Mucosa of rectum (tissue), 2 donors: ENCODE results near the gene CFHR2.

Source experiments
- H3K27ac ChIP-seq, 2 donors: one replicate each; pipeline ENCODE4 v1.7.0; 2013; ENCODE audit warnings: inconsistent platforms in 2 of 2, low read depth in 2 of 2, low read length in 2 of 2
- H3K27me3 ChIP-seq, 2 donors: one replicate each; pipeline ENCODE4 v1.7.0; 2013; ENCODE audit warnings: low read length in 2 of 2; ENCODE audit not compliant: control insufficient read depth in 2 of 2, insufficient read depth in 2 of 2
- H3K36me3 ChIP-seq, 2 donors: one replicate each; pipeline ENCODE4 v1.7.0; 2013; ENCODE audit warnings: low read length in 2 of 2; ENCODE audit not compliant: control insufficient read depth in 2 of 2, insufficient read depth in 2 of 2
- H3K4me1 ChIP-seq, 2 donors: one replicate each; pipeline ENCODE4 v1.7.0; 2013; ENCODE audit warnings: low read length in 2 of 2, mild to moderate bottlenecking in 1 of 2; ENCODE audit not compliant: control insufficient read depth in 2 of 2, insufficient read depth in 2 of 2
- H3K4me3 ChIP-seq, 2 donors: one replicate each; pipeline ENCODE4 v1.7.0; 2013; ENCODE audit warnings: low read length in 2 of 2
- H3K9ac ChIP-seq, 2 donors: one replicate each; pipeline ENCODE4 v1.7.0; 2013; ENCODE audit warnings: low read length in 2 of 2, low read depth in 1 of 2, mild to moderate bottlenecking in 1 of 2
- H3K9me3 ChIP-seq, 2 donors: one replicate each; pipeline ENCODE4 v1.7.0; 2013; ENCODE audit warnings: low read length in 2 of 2; ENCODE audit not compliant: control insufficient read depth in 2 of 2
- donor health status: healthy.
- donor health status: Normal muscosa, but diverticular disease.

Gene CFHR2

DNA sequence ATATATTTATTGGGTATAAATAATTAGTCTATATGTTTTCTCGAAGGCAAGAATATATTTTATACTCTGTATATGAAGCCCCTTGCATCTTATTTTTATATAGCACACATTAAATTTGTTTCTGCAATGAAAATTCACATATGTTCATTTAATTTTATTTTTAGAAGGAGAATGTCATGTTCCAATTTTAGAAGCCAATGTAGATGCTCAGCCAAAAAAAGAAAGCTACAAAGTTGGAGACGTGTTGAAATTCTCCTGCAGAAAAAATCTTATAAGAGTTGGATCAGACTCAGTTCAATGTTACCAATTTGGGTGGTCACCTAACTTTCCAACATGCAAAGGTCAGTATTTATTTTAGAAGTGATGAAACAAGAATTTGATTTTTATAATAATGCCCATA lies 50.4 kb downstream of the CFHR2 start:
- Histone ChIP-seq H3K9me3 (no peaks in the 10 kb centered on the region), H3K27me3 (no peaks in the 10 kb centered on the region), H3K4me1 (no peaks in the 10 kb centered on the region), H3K36me3 (no peaks in the 10 kb centered on the region), H3K4me3 (no peak overlapping the region), H3K27ac (no peak overlapping the region), H3K9ac (no peak overlapping the region)

DNA sequence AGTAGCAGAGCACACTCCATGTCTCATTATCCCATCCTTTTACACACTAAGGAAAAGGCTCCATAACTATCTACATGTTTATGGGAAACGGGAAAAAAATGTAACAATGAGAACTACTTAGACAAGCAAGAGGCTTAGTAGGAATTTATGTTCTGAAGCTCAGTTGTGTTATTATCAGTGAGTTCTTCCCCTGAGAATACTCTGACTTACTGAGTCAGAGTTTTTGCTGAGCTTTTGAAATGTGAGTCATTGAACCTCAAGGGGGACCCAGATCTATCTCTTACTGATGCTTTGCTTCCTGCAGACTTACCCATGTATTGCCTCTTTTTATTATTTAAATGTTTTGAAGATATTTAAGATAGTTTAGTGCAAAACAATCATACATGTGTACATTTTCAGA lies 53.9 kb downstream of the CFHR2 start:
- Histone ChIP-seq H3K27ac (no peak overlapping the region), H3K36me3 (no peaks in the 10 kb centered on the region), H3K9ac (no peak overlapping the region), H3K27me3 (no peaks in the 10 kb centered on the region), H3K4me3 (no peak overlapping the region), H3K9me3 (no peaks in the 10 kb centered on the region), H3K4me1 (no peaks in the 10 kb centered on the region)

DNA sequence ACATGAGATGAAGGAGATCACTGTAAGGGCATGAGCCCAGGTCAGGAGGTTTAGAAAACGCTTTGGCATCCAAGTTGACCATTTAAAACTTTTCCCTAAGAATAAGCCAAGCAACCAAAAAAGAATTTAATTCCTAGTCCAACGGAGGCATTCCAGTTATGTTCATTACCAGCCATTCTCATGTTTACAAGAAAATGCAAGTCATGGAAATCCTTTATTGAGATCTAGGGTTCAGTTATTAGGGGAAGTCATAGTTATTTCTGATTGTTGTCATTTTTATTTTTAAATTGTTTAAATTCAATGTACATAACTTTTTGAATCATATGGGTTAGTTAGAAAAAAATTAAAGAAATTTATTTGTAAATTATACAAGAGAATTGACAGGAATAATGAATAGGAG lies 58.3 kb downstream of the CFHR2 start:
- H3K27ac ChIP-seq: no peak overlapping the region
- no peaks in the 10 kb centered on the region for H3K27me3 ChIP-seq
- no peak overlapping the region for H3K4me3 ChIP-seq
- no peaks in the 10 kb centered on the region for H3K4me1 ChIP-seq
- no peaks in the 10 kb centered on the region for H3K36me3 ChIP-seq
- no peaks in the 10 kb centered on the region for H3K9me3 ChIP-seq
- H3K9ac ChIP-seq: no peak overlapping the region

DNA sequence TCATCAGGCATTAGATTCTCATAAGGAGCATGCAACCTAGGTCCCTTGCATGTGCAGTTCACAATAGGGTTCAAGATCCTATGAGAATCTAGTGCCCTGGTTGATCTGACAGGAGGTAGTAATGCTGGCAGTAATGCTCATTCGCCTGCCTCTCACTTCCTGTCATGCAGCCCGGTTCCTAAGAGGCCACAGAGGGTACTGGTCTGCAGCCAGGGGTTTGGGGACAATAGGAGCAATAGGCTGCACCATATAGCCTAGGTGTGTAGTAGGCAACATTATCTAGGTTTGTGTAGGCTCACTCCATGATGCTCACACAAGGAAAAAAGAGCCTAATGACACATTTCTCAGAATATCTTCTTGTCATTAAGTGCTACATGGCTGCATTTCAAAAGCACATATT lies 59.6 kb downstream of the CFHR2 start:
- no peaks in the 10 kb centered on the region for H3K27me3 ChIP-seq
- no peak overlapping the region for H3K4me3 ChIP-seq
- no peaks in the 10 kb centered on the region for H3K4me1 ChIP-seq
- no peak overlapping the region for H3K27ac ChIP-seq
- H3K36me3 ChIP-seq: no peaks in the 10 kb centered on the region
- no peak overlapping the region for H3K9ac ChIP-seq
- H3K9me3 ChIP-seq: no peaks in the 10 kb centered on the region

DNA sequence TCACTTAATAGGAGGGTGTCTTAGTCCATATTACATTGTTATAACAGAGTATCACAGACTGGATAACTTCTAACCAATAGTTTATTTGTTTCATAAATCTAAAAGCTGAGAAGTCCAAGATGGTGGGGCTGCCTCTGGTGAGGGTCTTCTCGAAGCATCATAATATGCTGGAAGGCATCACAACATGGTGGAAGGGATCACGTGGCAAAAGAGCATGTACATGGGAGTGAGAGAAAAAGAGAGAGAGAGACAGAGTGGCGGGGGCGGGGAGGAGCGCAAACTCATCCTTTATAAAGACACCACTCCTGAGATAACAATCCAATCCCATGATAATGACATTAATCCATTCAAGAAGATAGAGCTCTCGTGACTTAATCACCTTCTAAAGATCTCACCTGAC lies 65.3 kb downstream of the CFHR2 start:
- Histone ChIP-seq H3K27ac (no peak overlapping the region), H3K27me3 (no peaks in the 10 kb centered on the region), H3K4me1 (no peaks in the 10 kb centered on the region), H3K9ac (no peak overlapping the region), H3K4me3 (no peak overlapping the region), H3K36me3 (no peaks in the 10 kb centered on the region), H3K9me3 (no peaks in the 10 kb centered on the region)
